WERI-Rb-1 (cell line): ENCODE measurements around the gene SRRM2.

Experiments used
- DNase-seq: peaks from one replicate; pipeline ENCODE4 v3.0.0-alpha.2; 2020
- H3K27ac ChIP-seq: fragments of 250-450 bp; sonication (Bioruptor Pico); 2 replicates; pipeline ENCODE4 v1.5.1; 2020; ENCODE audit warnings: mild to moderate bottlenecking, moderate library complexity
- H3K27me3 ChIP-seq: fragments of 250-450 bp; sonication (Bioruptor Pico); 2 replicates; pipeline ENCODE4 v1.5.1; 2021; ENCODE audit warnings: mild to moderate bottlenecking, low read depth, moderate library complexity; ENCODE audit not compliant: insufficient read depth, severe bottlenecking
- H3K36me3 ChIP-seq: fragments of 250-450 bp; sonication (Bioruptor Pico); 2 replicates; pipeline ENCODE4 v1.5.1; 2020; ENCODE audit warnings: mild to moderate bottlenecking, moderate library complexity
- H3K4me3 ChIP-seq: 2 replicates; pipeline ENCODE4 v1.5.1; 2011; ENCODE audit warnings: low read depth, mild to moderate bottlenecking, control low read depth, low read length
- H3K9me3 ChIP-seq: fragments of 250-450 bp; sonication (Bioruptor Pico); 2 replicates; pipeline ENCODE4 v1.5.1; 2021; ENCODE audit warnings: mild to moderate bottlenecking, moderate library complexity; ENCODE audit not compliant: severe bottlenecking
- TF ChIP-seq, protein P1 (sequence below): IDR thresholded peaks from 2 replicates; pipeline ENCODE4 v1.5.1; 2011; ENCODE audit warnings: low read depth, mild to moderate bottlenecking, control low read depth, inconsistent platforms, low read length

Gene SRRM2

DNA sequence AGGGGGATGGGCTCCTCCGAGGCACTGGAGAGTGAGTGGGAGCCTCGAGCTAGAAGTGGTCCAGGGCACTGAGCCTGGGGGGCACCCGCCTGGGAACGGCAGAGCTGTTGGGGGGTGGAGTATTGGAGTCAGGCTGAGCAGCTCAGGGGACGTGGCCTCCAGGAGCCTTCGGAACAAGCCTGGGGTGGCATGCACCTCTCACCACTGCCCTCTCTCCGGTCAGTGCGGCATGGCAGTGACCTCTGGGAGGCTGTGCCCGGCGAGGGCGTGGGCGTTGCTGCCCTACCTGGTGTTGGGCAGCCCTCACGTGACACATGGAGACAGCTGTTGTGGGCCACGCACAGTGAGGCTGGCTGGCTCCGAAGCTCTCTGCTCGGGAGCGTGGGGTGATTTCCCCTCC lies 46.4 kb upstream of the SRRM2 start:
- TF ChIP-seq, protein P1, sequence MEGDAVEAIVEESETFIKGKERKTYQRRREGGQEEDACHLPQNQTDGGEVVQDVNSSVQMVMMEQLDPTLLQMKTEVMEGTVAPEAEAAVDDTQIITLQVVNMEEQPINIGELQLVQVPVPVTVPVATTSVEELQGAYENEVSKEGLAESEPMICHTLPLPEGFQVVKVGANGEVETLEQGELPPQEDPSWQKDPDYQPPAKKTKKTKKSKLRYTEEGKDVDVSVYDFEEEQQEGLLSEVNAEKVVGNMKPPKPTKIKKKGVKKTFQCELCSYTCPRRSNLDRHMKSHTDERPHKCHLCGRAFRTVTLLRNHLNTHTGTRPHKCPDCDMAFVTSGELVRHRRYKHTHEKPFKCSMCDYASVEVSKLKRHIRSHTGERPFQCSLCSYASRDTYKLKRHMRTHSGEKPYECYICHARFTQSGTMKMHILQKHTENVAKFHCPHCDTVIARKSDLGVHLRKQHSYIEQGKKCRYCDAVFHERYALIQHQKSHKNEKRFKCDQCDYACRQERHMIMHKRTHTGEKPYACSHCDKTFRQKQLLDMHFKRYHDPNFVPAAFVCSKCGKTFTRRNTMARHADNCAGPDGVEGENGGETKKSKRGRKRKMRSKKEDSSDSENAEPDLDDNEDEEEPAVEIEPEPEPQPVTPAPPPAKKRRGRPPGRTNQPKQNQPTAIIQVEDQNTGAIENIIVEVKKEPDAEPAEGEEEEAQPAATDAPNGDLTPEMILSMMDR: no peak
- H3K4me3 ChIP-seq: no peak overlapping the region
- DNase-seq: no peak
- no peaks in the 10 kb centered on the region for H3K9me3 ChIP-seq
- no peak overlapping the region for H3K27ac ChIP-seq
- H3K27me3 ChIP-seq: no peaks in the 10 kb centered on the region
- H3K36me3 ChIP-seq: peaks cover 42% of the 10 kb centered on the region

DNA sequence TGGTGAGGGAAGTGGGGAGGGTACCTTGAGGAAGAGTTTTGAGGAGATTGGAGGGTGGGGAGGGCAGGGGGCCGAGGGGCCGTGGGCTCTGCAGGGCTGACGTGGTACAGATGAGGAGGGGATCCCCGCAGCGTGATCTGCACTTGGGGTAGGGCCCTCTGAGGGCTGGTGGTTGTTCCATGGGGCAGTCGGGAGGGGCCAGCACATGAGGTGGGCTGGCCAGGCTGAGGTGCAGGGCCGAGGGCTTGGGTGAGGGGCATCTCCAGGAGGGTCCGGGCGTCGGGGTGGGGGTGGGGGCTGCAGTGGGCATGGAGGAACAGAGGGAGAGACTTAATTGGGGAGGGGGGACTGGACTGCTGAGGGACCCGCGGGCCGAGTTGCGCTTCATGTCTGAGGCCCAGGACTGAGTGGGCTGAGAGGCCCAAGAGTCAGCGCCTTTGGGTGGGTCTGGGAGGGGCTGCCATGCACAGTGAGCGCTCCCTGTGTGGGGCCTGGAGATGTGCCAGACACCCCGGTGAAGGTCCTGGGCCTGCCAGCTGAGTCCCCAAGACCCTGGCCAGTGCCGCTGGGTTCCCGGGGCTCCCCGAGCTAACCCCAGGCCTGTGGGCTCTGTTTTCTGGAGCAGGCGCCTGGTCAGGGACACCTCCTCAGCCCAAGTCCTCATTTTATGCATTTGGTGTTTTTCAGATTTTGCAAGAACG lies 45.7 kb upstream of the SRRM2 start:
- no peak for DNase-seq
- Histone ChIP-seq H3K36me3 (peaks cover 36% of the 10 kb centered on the region), H3K9me3 (no peaks in the 10 kb centered on the region), H3K27me3 (no peaks in the 10 kb centered on the region), H3K27ac (no peak overlapping the region), H3K4me3 (no peak overlapping the region)
- TF ChIP-seq, protein P1: no peak

DNA sequence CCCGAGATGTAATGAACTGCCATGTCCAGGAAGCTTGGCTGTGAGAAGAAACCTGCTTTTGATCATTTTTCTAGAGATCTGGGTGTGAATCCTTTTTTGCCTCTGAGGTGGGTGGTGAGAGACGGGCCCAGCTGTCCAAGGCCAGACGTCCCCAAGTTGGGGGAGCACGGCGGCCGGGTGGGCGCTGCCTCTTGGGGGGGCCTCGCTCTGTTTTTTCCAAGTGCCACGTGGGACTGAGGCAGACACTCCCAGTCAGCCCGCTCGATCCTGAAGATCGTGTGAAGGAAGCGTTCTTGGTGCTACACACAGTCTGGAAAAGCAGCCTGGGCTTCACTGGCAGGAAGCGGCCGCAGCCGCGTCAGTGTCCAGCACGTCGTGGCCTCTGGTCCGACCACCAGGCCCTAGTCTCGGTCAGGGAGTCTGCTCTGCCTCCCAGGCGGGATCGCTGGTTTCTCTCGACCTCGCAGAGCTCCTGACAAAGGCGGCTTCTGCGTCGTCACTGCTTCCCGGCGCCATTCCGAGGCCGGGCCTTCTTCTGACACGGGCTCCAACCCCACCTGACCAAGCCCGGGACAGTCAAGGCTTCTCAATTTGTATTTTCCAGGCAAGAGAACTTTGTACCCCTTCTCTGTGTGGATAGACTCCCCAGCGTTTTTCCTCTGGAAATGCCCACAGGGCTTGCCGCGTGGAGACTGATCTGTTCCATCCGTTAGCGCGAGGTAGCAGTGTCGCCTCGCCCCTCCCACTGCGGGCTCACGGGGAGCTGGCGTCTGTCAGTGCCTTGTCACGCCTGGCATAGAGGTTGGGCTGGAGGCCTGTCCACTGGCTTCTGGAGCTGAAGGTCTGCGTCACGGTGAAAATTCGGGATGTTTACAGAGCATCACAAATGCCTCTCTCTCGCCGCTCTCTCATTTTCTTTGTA lies 44.8 kb upstream of the SRRM2 start:
- H3K27ac ChIP-seq: no peak overlapping the region
- no peak overlapping the region for H3K4me3 ChIP-seq
- TF ChIP-seq, protein P1: no peak
- no peak for DNase-seq
- no peaks in the 10 kb centered on the region for H3K27me3 ChIP-seq
- H3K9me3 ChIP-seq: no peaks in the 10 kb centered on the region
- H3K36me3 ChIP-seq: peaks cover 32% of the 10 kb centered on the region

DNA sequence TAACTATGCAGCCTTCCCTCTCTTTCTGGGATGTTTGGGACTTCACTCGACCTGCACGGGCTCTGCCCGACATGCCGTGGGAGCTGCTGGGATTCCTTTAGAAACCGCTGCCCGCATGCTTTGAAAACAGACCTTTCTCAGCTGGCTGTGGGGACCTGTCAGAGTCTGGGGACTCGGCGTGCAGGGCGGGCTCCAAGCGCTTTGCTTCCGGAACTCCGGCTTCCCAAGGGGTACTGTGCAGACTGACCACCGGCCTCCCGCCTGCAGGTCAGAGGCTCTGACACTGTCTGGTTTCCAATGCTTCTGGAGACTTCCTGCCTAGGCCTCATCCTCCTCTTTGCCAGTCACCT lies 44.2 kb upstream of the SRRM2 start:
- DNase-seq: no peak
- H3K27me3 ChIP-seq: no peaks in the 10 kb centered on the region
- H3K4me3 ChIP-seq: no peak overlapping the region
- H3K27ac ChIP-seq: no peak overlapping the region
- TF ChIP-seq, protein P1: no peak
- peaks cover 30% of the 10 kb centered on the region for H3K36me3 ChIP-seq
- H3K9me3 ChIP-seq: no peaks in the 10 kb centered on the region

- H3K36me3 ChIP-seq: peaks cover 30% of the 10 kb centered on the region
- DNase-seq: no peak
- TF ChIP-seq, protein P1: no peak
- no peaks in the 10 kb centered on the region for H3K27me3 ChIP-seq
- H3K4me3 ChIP-seq: no peak overlapping the region
- H3K9me3 ChIP-seq: no peaks in the 10 kb centered on the region
- H3K27ac ChIP-seq: no peak overlapping the region
Measured at GRCh38 chr16:2708955-2709587, 43.4 kb upstream of the SRRM2 start.
